Peyer's patch (tissue), 4 donors: Measurements from ENCODE around the gene SCRT2. TPM values are rescaled to one million over a fixed set of nuclear protein-coding genes. Genes with fewer than 3 reads are reported as not detected.

Experiments used
- DNase-seq, 3 donors: peaks; one replicate each; pipeline ENCODE4 v3.0.0-alpha.2; 2017 to 2019
- H3K27ac ChIP-seq, 4 donors: fragments of 200-600 bp; sonication (generic); one replicate each; pipeline ENCODE4 v1.5.1; 2016 to 2019
- H3K27me3 ChIP-seq, 2 donors: fragments of 200-600 bp; sonication (generic); one replicate each; pipeline ENCODE4 v1.5.1; 2019
- H3K36me3 ChIP-seq, 3 donors: fragments of 200-600 bp; sonication (generic); one replicate each; pipeline ENCODE4 v1.5.1; 2016 to 2019
- H3K4me1 ChIP-seq, 4 donors: fragments of 200-600 bp; sonication (generic); one replicate each; pipeline ENCODE4 v1.5.1; 2016 to 2019
- H3K4me3 ChIP-seq, 4 donors: fragments of 200-600 bp; sonication (generic); 1 replicate in 3 of 4; 2 replicates in 1 of 4; pipeline ENCODE4 v1.5.1; 2016 to 2019; ENCODE audit warnings: mild to moderate bottlenecking in 1 of 4
- H3K9me3 ChIP-seq, 4 donors: fragments of 200-600 bp; sonication (generic); one replicate each; pipeline ENCODE4 v1.5.1; 2016 to 2019; ENCODE audit warnings: mild to moderate bottlenecking in 1 of 4
- POLR2A ChIP-seq, 2 donors: fragments of 450-650 bp; IDR thresholded peaks; one replicate each; pipeline ENCODE4 v1.5.1; 2017; ENCODE audit warnings: antibody characterized with exemption in 2 of 2, mild to moderate bottlenecking in 2 of 2, moderate library complexity in 2 of 2
- total RNA-seq, 4 donors: library from RNA; depleted of rRNA; stranded (reverse); fragments of >200 nt; gene quantifications; one replicate each; pipeline ENCODE4 v1.1.0, GENCODE V29; 2016
- TF ChIP-seq, protein P1 (sequence below), 6 experiments: fragments of 450-650 bp in 4 of 6; fragments of 200-600 bp in 2 of 6; sonication (generic) in 1 of 6; IDR thresholded peaks; one replicate each; pipeline ENCODE4 v1.5.1; 2017 to 2019; ENCODE audit warnings: antibody characterized with exemption in 6 of 6, mild to moderate bottlenecking in 3 of 6, moderate library complexity in 1 of 6

SCRT2 gene
- total RNA-seq, 4 donors from 2014 or later, result not detected

DNA sequence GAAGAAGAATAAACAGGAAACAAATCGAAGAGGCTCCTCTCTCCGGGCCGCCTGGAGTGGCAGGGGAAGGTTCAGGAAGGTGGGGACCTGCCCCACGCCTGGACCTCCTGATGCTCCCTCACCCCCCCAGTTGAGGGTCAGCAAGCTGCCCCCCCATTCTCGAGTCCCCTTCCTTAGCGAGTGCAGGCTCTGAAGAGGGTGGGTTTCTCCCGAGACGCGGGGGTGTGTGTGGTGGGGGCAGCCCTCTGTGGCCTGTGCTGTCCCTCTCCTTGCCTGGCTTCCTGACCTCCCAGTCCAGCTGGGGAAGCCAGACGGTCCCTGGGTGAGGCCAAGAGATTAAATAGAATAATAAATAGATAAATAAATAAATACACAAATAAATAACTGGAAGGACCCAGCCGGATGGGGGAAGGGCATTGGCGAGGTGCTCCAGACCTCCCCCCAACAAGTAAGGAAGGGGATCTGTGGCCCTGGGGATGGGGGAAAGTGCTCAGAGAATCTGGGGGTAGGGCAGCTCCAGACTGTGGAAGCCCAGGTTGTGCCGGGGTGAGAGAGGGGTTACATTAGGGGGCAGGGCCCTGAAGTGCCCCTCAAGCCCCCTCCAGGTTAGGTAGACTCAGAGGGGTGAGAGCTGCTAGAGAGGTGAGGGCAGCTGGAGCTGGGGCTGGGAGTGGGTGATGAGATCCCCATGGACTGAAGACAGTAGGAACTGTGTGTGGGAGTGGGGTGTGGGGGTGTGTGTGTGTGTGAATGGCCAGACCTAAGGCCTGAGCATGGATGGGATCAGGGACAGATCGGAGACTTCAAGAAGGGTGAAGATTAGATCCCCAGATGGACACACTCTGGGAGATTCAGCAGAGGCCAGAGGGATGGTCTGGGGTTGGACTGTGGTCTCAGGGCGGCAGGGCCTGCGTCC, 13.1 kb downstream of the SCRT2 start:
- TF ChIP-seq POLR2A (IDR thresholded peaks at IDR 0.05), result no peak
- TF ChIP-seq, protein P1, sequence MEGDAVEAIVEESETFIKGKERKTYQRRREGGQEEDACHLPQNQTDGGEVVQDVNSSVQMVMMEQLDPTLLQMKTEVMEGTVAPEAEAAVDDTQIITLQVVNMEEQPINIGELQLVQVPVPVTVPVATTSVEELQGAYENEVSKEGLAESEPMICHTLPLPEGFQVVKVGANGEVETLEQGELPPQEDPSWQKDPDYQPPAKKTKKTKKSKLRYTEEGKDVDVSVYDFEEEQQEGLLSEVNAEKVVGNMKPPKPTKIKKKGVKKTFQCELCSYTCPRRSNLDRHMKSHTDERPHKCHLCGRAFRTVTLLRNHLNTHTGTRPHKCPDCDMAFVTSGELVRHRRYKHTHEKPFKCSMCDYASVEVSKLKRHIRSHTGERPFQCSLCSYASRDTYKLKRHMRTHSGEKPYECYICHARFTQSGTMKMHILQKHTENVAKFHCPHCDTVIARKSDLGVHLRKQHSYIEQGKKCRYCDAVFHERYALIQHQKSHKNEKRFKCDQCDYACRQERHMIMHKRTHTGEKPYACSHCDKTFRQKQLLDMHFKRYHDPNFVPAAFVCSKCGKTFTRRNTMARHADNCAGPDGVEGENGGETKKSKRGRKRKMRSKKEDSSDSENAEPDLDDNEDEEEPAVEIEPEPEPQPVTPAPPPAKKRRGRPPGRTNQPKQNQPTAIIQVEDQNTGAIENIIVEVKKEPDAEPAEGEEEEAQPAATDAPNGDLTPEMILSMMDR (IDR thresholded peaks at IDR 0.05), result no peak
- peaks cover 0 to 27% of the 10 kb centered on the region in 2 donors for H3K27me3 ChIP-seq
- peaks cover 0 to 5% (median 0%) of the 10 kb centered on the region in 4 donors for H3K4me1 ChIP-seq
- no peaks in the 10 kb centered on the region for H3K9me3 ChIP-seq
- H3K4me3 ChIP-seq, result no peak overlapping the region
- no peaks in the 10 kb centered on the region for H3K36me3 ChIP-seq
- H3K27ac ChIP-seq, result no peak overlapping the region
- no peak for DNase-seq

DNA sequence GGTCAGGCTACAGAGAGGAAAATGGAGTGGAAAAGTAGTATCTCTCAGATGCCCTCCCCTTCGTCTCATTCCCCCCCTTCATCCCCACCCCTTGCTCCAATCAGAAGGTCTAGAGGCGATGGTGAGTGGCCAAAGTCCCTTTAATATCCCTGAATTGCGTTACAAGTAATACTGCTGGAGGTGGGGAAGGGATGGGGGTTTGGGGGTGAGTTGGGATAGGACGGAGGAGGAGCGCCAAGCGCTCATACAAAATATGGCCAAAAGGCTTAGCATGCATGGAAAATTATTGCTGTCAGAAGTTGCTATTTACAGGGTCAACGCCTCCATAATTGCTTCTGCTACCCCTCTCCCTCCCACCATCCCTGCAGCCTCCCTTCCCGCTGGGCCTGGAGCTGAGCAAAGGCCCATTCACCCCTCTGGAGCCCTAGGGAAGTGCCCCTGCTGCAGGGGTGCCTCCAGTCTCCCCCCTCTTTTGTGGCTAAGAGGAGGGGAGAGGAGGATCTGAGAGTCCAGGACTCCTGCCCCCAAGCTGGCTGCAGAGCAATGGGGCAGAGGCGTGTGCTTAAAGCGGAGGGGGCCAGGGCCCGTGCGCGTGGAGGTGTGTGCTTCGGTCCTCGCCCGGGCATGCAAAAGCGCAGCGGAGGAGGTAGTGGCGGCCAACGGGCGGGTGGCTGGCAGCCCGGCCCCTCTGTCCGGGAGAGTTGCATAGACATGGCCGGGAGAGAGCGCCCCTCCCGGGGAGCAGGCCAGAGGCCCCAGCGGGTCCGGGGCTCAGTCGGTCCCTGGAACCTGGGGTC, 13.9 kb downstream of the SCRT2 start:
- Histone ChIP-seq H3K36me3 (no peaks in the 10 kb centered on the region), H3K4me1 (peaks cover 0 to 5% (median 0%) of the 10 kb centered on the region in 4 donors), H3K4me3 (no peak overlapping the region), H3K27me3 (peaks cover 0 to 27% of the 10 kb centered on the region in 2 donors), H3K27ac (no peak overlapping the region), H3K9me3 (no peaks in the 10 kb centered on the region)
- TF ChIP-seq, protein P1 (IDR thresholded peaks at IDR 0.05), result no peak
- no peak for TF ChIP-seq POLR2A (IDR thresholded peaks at IDR 0.05)
- DNase-seq, result no peak

DNA sequence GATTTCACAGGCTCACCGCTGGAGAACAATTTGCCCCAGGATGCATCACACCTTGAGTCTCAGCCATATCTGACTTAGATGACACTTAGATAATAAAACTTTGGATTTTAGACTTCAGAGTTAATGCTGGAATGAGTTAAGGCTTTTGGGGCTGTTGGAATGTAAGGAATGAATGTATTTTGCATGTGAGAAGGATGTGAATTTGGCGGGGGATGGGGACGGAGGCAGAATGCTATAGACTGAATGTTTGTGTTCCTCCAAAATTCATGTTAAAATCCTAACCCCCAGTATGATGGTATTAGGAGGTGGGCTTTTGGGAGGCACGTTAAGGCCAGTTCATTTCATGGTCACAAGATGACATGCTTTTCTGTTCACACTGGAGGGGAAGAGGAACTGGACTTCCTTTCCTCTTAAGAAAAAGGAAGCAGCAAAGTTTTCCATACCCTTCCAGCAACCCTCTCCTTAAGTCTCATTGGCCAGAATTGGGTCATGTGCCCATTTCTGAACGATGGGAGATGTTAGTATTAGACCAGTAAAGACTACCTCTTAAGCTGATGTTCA, 16.8 kb downstream of the SCRT2 start:
- Histone ChIP-seq H3K4me1 (peaks cover 0 to 5% (median 3%) of the 10 kb centered on the region in 4 donors), H3K9me3 (no peaks in the 10 kb centered on the region), H3K27ac (no peak overlapping the region), H3K36me3 (no peaks in the 10 kb centered on the region), H3K27me3 (peaks cover 0 to 22% of the 10 kb centered on the region in 2 donors), H3K4me3 (no peak overlapping the region)
- no peak for DNase-seq
- TF ChIP-seq POLR2A (IDR thresholded peaks at IDR 0.05), result no peak
- TF ChIP-seq, protein P1 (IDR thresholded peaks at IDR 0.05), result no peak

DNA sequence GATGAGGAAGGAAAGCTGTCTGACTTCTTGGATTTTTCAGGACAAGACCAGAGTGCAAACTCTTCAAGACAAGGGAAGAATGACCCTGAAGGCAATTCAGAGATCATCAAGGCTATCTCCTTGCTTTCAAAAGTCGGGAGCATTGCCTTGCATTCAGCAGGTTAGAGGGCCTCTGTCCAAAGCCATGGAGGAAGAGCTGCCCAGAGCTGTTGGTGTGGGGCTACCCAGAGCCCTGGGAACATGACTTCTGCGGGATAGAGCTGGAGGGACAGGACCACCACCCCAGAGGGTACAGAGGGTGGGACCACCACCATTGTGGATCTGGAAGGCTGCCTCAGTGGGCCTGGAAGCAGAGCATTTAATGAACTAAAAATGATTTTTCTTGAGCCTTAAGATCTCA, 17.4 kb downstream of the SCRT2 start:
- TF ChIP-seq, protein P1 (IDR thresholded peaks at IDR 0.05), result no peak
- TF ChIP-seq POLR2A (IDR thresholded peaks at IDR 0.05), result no peak
- Histone ChIP-seq H3K27me3 (peaks cover 0 to 18% of the 10 kb centered on the region in 2 donors), H3K9me3 (no peaks in the 10 kb centered on the region)

More for the DNA sequence above, 17.4 kb downstream of the SCRT2 start:
- Histone ChIP-seq H3K4me1 (peaks cover 0 to 5% (median 2%) of the 10 kb centered on the region in 4 donors), H3K4me3 (no peak overlapping the region), H3K27ac (no peak overlapping the region), H3K36me3 (no peaks in the 10 kb centered on the region)
- no peak for DNase-seq
